ENCODE measurements around the gene THSD1.
"Not testable (repeated sequence)": the region's sequence is repeated elsewhere in the genome, so short reads cannot be mapped to it uniquely, and the experiment has no call there.

The THSD1 gene

GRCh38 chr13:52407436-52407835 is 1.5 kb upstream of the THSD1 start:
- DNase-seq: not testable (repeated sequence)

GRCh38 chr13:52406629-52407028 is 657 bp upstream of the THSD1 start:
- DNase-seq: no peak

GRCh38 chr13:52405369-52405766 is 604 bp downstream of the THSD1 start:
- no peak for DNase-seq

DNA sequence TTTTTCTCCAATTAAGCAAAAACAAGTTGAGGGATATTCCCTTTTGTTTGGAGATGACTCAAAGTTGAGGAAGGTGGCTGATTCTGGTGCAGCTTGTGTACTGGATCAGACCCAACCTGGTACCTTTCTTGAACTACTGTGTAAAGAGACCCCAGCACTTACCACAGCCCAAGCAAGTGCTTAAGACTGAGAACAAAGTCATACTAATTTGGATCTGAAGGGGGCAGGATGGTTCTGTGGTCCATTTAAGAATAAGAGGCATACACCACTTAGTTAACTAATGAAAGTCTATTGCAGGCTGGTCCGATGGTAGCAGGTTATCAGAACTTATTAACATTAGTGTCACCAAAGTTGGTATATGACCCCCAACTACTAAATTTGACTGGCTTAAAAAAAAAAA is 6.3 kb downstream of the THSD1 start:
- DNase-seq: no peak

DNA sequence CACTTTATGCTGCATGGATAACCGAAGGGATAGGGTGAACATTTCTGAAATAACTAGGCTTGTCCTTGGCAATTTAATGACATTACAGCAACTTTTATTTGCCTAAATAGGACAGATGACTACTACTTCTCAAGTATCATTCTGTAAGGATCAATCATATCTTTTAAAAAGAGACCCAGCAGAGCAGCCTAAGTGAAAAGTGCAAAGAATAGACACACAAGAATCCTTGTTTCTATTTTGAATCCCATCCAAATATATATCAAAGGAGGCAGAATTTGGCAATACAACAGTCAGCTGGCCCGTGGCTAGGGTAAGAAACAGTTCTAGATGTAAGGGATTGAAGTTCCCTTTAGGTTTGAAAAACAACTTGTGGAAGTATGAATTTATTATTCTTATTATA is 6.9 kb downstream of the THSD1 start:
- DNase-seq: no peak

- no peak for DNase-seq
Measured at GRCh38 chr13:52395704-52396103, 10.3 kb downstream of the THSD1 start.

GRCh38 chr13:52394586-52394985 is 11.4 kb downstream of the THSD1 start:
- no peak for DNase-seq

- no peak for DNase-seq
Measured at GRCh38 chr13:52393572-52394357, 12.2 kb downstream of the THSD1 start.

- DNase-seq: no peak
Measured at GRCh38 chr13:52387721-52388120, 18.3 kb downstream of the THSD1 start.

- no peak for DNase-seq
Measured at GRCh38 chr13:52385870-52386269, 20.1 kb downstream of the THSD1 start.

GRCh38 chr13:52383366-52383765 is 22.6 kb downstream of the THSD1 start:
- DNase-seq: no peak

DNA sequence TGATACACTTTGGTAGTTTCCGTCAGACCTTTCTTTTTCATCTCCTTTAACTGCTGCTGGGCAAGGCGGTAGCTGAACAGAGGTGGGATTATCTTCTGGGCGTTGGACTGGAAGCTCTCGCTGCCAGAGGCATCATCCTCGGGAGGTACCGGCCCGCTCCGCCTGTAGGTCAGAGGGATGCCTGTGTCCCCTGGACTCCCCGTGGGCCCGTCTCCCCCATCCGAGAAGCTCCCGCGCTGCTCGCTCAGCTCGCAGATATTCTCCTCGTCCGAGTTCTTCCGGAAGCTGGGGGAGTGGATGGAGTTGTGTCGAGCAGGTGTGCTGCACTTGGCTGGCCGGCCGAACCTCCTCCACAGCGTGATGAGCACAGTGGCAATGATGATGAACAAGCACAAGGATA is 27.7 kb downstream of the THSD1 start:
- no peak for DNase-seq

- DNase-seq: no peak
Measured at GRCh38 chr13:52377898-52378297, 28.1 kb downstream of the THSD1 start.

GRCh38 chr13:52374873-52375411 is 31.0 kb downstream of the THSD1 start:
- DNase-seq: no peak

GRCh38 chr13:52374389-52374788 is 31.6 kb downstream of the THSD1 start:
- DNase-seq: no peak

DNA sequence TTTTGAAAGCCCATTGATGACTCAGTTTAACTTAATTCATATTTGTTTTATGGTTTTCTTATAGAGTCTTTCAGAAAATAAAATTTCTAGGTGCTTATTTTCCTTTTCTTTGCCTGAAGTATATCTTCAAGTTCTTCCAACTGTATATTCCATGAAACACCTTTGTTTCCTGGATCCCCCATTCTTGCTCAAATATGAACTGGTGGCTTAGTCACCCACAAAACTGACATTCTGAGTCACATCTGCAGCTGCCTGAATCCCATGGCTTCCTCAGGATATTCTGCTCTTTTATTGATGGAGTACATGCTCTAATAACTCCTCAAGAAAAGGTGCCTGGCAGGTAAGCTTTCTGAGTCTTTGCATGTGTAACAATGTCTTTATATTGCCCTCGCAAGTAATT is 32.7 kb downstream of the THSD1 start:
- not testable (repeated sequence) for DNase-seq

DNA sequence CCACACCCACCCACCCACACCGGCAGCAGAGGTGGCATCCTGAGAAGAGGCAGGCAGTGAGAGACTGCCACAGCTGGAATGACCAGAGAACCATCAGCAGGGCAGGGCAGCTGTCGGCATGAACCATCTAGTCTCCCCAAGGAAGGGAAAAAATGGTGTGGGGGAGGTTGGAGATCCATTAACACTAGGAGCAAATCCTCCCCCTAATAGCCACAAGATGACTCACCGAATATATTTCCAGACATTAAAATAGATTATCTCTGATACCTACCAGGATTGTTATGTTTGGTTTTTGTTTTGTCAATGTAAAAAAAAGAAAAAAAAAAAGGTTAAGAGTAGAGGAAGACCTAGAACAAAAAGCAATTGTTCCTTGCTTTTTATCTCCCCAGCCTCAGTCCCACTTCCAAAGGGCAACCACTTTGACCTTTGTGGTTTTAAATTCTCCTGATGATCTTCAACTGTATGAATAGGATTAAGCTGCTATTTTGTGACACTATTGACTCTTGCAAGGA is 34.2 kb downstream of the THSD1 start:
- no peak for DNase-seq

GRCh38 chr13:52366291-52366690 is 39.7 kb downstream of the THSD1 start:
- DNase-seq: no peak

DNA sequence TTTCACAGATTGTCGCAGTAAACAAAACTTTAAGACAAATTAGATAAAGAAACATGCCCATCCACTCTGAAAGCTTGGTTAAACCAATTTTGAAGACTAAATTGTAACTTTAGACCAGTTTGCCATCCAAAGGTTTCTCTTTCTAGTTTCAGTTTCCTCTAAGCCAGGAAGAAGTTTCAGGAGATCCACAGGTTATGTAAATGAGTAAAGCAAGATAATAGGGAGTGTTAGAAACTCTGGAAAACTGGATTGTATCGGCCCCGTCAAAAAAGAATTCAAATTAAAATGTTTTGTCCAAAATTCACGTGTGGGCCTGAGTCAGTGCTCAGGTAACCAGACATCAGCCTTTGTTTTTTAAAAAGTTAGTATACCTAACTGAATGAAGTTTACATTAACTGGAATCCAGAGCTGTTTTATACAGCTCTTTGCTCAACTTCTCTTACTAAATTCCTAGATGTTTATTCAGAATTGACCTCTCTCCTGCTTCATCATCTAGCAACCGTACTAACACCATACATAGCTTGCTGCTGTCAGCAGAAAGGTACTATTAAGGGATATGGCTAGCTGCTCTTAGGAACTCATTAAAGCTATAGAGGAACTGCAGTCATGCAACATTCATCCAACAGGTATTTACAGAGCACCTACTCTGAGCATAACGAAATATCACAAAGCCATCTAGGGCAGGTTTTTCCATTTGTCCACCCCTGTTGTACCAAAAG is 43.6 kb downstream of the THSD1 start:
- DNase-seq: not testable (repeated sequence)

DNA sequence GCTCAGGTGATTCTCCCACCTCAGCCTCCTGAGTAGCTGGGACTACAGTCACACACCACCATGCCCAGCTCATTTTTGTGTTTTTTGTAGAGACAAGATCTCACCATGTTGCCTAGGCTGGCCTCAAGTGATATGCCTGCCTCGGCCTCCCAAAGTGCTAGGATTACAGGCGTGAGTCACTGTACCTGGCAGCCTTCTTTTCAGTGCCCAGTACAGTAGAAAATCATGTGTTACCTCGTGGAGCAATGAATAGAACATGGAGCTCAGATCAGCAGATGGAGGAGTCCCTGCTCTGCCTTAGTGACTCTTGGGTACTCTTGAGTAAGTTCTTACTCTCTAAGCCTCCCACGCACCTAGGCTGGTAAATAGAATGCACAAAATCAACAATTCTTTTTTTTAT is 44.7 kb downstream of the THSD1 start:
- DNase-seq: no peak

- no peak for DNase-seq
Measured at GRCh38 chr13:52359534-52359933, 46.4 kb downstream of the THSD1 start.

DNA sequence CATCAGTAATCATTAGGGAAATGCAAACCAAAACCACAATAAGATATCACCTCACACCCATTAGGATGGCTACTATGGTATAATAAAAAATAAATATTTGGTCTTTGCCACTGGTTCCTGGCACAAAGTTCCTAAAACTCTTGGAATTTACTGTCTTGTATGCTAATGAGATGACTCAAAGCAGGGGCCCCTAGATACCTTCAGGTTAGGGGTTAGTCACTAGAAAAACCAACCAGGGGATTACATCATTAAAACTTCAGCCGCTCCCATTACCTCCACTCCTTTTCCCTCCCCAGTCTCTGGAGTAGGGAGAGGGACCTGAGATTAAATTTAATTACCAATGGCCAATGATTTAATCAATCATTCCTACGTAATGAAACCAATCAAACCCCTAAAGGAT is 49.6 kb downstream of the THSD1 start:
- DNase-seq: no peak

- DNase-seq: no peak
Measured at GRCh38 chr13:52353193-52353592, 52.8 kb downstream of the THSD1 start.

All from activated naive CD4-positive, alpha-beta T cell treated with Interleukin-2 at 50 U/mL for 16 hours (primary cell).